HG03521 (cell line): ENCODE measurements around the gene SAMD4A.

ENCODE experiments used
- ATAC-seq: cut with Tn5 transposase; IDR thresholded peaks from one replicate; pipeline ENCODE4 v1.9.1; 2021; ENCODE audit warnings: mild to moderate bottlenecking, moderate library complexity; ENCODE audit not compliant: unreplicated experiment

Gene SAMD4A, protein sequence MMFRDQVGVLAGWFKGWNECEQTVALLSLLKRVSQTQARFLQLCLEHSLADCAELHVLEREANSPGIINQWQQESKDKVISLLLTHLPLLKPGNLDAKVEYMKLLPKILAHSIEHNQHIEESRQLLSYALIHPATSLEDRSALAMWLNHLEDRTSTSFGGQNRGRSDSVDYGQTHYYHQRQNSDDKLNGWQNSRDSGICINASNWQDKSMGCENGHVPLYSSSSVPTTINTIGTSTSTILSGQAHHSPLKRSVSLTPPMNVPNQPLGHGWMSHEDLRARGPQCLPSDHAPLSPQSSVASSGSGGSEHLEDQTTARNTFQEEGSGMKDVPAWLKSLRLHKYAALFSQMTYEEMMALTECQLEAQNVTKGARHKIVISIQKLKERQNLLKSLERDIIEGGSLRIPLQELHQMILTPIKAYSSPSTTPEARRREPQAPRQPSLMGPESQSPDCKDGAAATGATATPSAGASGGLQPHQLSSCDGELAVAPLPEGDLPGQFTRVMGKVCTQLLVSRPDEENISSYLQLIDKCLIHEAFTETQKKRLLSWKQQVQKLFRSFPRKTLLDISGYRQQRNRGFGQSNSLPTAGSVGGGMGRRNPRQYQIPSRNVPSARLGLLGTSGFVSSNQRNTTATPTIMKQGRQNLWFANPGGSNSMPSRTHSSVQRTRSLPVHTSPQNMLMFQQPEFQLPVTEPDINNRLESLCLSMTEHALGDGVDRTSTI

DNA sequence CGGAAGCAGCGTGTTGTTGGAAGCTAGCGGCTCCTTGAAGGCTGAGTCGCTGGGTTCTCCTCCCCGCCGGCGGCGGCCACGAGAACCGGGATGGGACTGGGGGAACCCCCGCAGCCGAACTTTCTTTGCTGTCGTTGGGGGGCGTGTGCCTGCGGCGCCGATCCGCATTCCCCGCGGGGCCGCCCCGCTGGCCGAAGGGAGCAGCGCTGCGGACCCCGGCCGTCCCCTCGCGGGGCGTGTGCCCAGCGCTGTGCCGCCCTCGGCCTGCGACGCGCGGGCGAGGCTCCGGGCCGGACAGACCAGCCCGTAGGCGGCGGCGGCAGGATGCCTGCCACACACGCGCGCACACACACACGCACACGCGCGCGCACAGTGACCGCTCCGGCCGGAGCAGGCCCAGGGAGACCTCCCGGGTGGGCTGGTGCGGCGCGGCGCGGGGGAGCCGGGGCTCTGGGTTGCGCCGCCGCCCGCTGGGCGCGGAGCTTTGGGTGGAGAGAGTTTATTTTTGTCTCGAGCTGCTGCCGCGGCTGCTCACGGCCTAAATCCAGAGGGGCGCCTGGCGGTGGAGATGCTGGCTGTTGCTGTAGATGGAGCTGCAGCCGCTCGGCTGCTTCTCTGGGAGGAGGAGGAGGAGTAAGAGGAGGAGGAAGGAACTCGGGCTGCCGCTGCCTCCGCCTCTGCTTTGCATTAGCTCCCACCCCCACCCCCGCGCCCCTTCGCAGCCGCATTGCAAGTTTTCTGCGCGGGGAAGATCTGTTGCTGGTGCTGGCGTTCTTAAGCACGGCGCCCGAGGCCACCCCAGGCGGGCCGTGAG is at the start of gene SAMD4A:
Gene SAMD4A (plus strand): TSS at position 719 of the 814 bp plus-strand sequence. CDS start 789 bp downstream, outside the sequence.
- peak; percentile 29 for ATAC-seq

DNA sequence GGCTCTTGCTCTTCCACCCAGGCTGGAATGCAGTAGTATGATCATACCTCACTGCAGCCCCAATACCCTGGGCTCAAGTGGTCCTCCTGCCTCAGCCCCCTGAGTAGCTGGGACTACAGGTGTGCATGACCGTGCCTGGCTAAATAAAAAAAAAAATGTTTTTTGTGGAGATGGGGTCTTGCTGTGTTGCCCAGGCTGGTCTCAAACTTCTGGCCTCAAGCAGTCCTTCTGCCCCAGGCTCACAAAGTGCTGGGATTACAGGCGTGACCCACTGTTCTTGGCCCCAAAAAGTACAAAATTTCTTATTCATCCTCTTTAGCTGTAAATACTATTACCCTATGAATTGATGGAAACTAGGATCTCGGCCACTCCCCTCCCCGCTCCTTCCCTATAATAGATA is 42.5 kb upstream of the SAMD4A start:
- no peak for ATAC-seq

DNA sequence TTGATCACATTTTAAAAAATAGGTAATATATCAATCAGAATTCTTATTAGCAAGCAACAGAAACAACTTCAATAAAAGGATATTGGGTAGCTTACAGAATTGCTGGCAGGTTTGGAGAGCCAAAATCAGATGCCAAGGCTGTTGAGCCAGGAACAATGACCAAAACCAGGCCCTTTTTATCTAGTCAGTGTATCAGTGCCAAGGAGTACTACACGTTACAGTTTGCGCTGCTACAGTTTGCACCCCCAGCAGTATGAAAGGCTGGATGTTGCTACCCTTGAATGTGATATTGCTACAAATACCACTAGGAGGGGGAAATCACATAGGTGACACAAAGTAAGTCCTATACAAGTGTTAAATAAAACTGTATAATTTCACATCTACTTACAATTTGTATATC is 38.0 kb upstream of the SAMD4A start:
- no peak for ATAC-seq

DNA sequence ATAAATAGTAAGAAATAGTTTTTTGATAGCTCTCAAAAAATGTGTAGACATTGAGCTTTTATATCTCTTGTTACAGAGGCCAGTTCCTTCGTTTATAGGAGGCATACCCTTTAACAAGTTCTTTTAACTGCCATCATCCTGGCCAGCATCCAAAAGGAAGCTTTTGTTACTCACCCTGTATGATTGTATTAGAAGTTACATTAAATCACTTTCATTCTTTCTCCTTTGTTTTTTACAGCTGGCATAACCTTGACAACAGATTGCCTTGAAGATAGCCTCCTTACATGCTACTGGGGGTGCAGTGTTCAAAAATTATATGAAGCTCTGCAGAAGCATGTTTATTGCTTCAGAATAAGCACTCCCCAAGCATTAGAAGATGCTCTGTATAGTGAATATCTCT is 37.1 kb upstream of the SAMD4A start:
- no peak for ATAC-seq

DNA sequence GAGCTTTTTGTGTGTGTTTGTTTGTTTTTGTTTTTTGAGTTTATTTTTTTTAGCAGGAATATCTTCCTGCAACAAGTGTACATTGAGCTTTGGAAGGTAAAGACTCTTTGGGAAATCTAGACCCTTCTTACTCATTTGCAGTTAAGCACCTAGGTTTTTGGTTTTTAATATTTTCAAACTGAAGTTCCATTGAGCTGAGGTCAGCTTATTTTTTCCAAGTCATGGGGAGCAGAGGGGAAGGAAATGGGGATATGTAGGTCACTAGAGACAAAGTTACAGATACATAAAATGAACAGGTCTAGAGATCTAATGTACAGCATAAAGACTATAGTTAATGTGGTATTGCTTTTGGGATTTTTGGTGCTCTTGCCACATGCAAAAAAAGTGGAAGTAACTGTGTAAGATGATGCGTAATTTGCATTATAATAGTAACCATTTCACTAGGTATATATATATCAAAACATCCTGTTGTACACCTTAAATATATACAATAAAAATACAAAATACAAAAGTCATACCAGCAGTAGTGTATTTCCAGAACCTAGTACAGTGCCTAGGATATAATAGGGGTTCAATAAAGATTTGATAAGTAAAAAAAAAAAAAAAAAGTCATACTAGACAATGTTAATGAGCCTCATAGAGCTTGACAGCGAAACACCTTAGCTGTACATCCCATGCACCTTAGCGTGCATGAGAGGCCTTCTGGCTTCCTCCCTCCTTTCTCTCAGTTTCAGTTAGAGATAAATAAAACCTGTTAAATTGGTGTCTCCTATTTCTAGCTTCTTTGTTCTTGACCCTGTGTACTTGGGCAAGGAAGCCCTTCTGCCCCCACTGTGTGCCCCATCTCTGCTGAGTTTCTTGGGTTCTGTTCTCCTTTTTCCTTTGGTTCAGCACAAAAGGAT is 34.6 kb upstream of the SAMD4A start:
- ATAC-seq, result peak; percentile 85

DNA sequence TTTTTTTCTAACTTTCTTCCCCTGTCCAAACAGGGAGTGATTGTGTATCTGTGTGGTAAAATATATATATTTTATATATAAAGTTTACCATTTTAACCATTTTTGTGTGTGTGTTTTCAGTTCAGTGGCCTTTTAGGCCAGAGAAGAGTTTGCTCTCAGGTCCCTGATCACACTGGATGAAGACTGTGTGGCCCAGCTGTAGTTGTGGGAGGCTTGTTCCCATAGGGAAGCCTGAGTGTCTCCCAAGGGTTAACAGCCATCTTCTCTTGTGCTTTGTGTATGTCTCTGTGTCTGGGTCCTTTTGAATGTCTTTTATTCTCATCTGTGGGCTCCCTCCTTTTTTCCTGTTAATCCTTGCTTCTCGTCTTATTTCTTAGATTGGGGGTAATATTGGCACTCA is 33.8 kb upstream of the SAMD4A start:
- ATAC-seq, result peak; percentile 21

DNA sequence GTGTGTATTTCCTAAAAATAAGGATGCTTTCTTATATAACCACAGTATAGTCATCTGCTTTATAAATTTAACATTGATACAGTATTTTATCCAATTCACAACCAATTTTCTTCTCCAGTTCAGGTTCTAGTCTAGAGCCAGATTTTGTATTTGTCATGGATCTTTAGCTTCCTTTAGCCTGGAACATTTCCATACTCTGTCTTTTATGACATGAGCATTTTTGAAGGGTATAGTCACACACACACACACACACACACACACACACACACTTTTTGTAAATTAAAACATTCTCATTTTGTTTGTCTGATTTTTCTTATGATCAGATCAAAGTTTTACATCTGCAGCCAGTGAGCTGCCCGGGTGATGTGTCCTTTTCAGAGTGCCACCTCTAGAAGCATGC is 31.8 kb upstream of the SAMD4A start:
- no peak for ATAC-seq

DNA sequence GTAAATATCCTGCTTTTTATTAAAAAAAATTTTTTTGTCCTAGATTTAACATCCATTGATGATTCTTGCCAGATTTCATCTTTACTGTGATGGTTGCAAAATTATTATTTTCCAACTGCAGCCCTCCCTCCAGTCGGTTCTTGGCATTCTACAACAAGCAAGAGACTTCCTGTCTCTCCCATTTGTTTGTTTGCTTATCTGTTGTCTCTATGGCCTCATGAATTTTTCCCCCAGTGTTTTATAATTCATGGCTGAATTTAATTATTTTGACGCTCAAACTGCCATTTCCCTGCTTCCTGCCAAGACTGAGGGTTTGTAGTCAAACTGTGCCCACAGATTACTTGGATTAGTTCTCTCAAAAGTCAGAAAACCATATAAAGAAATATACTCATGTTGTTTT is 31.3 kb upstream of the SAMD4A start:
- no peak for ATAC-seq

DNA sequence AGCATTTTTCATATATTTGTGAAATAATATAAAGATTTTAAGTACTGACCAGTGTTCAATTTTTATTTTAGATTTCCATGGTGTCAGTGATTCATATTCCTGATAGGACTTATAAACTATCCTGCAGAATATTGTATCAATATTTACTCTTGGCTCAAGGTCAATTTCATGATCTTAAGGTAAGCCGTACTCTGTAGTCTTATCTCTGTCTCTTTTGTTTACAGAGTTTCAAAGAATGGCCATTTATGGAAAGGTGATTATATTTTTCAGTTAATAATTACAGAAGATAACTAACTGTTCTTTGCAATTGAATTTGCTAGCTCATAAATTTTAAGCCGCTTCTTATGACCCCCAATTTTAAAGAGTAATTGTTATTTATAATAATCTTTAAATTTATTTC is 29.3 kb upstream of the SAMD4A start:
- no peak for ATAC-seq

DNA sequence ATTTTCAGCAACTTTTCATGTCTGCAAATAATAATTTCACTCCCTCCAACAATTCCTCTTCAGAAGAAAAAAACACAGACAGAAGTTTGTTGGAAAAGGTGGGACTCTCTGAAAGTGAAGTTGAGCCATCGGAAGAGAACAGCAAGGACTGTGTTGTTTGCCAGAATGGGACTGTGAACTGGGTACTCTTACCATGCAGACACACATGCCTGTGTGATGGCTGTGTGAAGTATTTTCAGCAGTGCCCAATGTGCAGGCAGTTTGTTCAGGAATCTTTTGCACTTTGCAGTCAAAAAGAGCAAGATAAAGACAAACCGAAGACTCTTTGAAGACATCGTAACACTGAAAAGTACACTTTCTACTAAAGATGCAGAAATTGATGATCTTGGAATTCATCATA is 28.9 kb upstream of the SAMD4A start:
- no peak for ATAC-seq

DNA sequence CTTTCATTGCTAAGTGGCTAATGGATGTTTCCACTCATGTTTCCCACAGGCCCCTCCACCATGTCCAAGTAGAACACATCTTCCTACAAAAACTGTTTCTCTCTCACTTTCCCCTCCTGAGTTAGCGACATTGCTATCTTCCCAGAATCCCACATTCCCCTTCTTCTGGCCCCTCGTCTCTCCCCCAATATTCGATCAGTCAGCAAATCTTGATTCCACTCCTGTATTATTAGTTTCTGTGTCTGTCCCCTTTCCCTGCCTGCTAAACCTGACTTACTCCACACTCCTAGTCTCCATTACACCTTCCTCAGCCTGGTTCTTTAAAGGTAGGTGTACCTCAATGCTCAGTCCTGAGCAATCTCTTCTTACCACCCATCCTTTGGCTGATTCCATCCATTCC is 19.3 kb upstream of the SAMD4A start:
- ATAC-seq, result no peak

DNA sequence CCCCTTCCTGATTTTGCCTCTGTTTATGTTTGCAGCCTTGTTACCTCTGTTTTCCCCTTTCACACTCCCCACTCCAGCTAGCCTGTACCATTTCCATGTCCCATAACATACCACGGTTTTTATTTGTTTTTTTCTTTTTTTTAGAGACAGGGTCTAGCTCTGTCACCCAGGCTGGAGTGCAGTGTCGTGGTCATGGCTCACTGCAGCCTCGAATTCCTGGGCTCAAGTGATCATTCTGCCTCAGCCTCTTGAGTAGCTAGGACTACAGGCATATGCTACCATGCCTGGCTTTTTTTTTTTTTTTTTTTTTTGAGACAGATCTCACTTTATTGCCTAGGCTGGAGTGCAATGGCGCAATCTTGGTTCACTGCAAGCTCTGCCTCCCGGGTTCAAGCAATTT is 18.4 kb upstream of the SAMD4A start:
- ATAC-seq, result no peak

DNA sequence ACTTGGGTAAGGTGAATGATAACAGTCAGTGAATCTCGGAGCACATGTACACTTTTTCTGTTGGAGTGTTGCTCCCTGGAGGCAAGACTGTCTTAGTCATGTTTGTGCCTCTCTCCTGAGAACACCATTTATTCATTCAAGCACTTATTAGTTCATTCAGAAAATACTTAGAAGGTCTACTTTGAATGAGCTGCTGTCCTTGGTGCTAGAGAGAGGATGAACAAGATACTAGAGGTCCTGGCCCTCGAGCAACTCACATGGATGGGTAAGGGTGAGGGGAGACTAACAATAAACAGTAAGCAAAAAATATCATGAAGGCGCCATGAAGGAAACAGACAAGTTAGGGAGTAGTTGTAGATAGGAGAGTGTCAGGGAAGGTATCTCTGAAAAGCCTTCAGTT is 17.1 kb upstream of the SAMD4A start:
- ATAC-seq, result no peak

DNA sequence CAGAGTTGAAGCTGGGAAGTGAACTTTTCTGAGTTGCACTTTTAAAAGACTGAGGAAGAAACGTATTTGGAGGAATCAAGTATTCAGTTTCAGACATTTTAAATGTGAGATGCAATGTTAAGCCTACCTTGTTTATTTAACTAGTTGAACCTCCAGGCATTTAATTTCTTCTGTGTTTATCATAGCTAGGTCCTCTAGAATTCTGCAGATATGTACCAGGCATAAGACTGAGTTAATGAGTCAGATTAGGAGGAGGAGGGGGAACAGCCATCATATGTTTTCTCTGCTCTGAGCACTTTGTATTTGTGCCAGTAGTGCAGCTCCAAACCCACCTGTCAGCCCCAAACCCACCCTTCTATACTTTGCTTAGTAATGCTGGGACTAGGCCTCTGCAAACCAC is 16.4 kb upstream of the SAMD4A start:
- ATAC-seq, result no peak

DNA sequence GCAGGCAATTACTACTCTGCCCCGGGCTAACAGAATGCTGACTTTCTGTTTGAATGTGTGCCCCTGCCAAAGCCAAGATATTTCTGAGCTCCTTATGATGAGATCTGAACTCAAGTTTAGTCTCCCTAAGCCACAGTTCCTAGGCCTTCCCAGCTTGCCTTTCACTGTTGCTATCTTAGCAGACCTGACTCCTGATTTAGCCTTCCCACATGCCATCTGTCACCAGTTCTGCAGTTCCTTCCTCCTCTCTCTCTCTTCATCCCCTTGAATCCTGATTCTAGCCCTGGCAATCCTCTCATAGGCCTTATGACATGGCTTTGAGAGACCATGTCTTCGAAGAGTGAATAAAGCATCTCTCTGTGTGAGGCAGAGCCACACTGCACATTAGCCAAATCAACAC is 12.5 kb upstream of the SAMD4A start:
- ATAC-seq, result no peak

DNA sequence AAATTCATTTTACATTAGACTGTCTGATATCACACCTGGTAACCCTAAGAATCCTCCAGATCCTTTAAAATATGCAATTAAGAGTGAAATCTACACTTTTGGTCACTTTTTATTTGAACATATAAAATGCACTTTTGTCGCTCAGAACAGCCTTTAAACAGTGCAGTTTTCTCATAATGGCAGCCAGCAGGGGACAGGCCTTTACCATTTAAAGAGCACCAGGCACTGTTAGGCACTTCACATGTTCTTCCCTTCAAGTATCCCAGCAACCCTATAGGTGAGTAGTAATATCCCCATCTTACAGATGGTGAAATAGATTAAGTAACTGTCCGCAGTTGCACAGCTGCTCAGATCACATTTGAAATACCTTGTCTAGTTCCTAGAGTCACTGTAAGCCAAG is 11.3 kb upstream of the SAMD4A start:
- no peak for ATAC-seq

DNA sequence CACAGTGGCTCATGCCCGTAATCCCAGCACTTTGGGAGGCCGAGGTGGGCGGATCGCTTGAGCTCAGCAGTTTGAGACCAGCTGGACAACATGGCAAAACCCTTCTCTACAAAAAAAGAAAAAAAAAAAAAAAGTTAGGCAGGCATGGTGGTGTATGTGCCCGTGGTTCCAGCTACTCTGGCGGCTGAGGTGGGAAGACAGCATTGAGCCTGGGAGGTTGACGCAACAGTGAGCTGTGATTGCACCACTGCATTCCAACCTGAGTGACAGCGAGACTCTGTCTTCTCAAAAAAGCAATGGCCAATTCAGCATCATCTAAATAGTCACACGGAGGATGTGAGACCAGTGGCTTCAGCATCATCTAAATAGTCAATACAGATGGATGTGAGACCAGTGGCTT is 10.4 kb upstream of the SAMD4A start:
- ATAC-seq, result no peak

DNA sequence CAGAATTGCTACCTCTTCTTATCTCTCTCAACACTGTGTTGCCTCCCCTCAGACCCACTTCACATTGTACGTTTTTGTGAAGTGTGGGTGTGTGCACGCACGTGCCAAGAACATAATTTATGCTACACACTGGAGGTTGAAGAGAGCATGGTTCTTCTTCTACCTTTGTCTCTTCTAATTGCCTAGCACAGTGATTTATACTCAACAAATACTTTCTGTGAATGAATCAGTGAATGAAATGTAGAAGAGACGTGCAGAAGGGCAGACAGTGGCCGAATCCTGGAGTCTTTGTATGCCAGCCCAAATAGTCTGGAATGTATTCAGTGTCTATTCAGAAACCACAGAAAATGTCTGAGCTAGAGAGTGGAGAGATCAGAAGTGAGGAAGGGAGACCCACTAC is 4.6 kb upstream of the SAMD4A start:
- ATAC-seq, result no peak

DNA sequence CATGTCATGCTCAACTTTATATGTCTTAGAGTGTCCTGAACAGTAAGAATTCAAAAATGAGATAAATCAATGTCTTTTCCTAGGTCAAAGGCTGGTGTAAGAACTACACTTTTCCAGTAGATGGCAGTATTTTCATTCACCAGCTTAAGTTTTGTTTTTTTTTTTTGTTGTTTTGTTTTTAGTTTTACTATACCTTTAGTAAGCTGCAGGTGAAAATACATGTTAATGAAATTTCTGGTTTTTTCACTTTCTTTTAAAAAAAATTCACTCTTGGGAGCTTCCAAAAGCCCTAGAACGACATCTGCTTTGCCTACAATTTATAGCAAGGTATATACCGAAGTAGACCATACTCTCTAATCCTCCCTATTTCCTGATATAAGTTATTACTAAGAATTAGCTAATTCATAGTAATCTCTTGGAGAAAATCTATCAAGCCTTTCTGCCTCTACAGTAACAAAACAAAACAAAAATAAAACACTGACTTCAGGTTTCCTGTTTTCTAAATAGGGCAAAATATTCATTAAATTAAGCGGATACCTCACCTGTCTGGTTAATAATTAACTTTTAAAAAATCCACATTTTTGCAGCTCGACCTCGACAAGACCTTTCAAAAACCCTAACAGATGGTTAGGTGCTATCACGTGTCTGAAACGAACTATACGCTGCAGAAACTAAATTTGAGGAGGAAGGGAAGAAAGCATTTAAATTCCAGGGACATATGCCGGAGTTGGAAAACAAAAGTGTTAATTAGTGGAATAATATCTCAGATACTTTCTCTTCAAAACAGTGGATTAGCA is 2.7 kb upstream of the SAMD4A start:
- ATAC-seq, result no peak
